SK-N-MC (cell line): Measurements from ENCODE around the gene MESP2.

Source experiments
- EZH2 ChIP-seq: fragments of 200-600 bp; sonication (generic); IDR thresholded peaks from one replicate; pipeline ENCODE4 v1.6.1; 2017; ENCODE audit warnings: antibody characterized with exemption
- POLR2AphosphoS5 ChIP-seq: IDR thresholded peaks from 2 replicates; pipeline ENCODE4 v1.6.1; 2012; ENCODE audit warnings: mild to moderate bottlenecking, low read depth, low read length, borderline replicate concordance

DNA sequence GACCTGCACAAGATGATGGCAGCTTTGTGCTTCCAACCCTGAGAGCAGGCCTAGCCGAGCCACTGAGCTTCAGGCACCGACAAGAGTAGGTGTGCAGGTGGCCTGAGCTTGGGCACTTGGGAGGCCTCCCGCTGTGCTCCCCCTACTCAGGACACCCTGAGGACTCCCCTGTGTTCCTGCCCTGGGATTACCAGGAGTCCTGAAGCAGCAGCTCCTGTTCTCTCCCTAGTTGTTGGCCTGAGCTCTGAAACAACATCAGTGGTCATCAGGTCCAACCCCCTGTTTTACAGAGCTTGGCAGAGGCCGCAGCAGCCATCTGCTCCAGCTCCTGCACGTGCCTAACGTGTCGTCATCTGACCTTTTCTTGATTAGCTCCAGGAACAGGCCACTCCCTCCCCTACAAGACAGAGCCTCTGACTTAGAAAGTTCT is 8.0 kb upstream of the MESP2 start:
- TF ChIP-seq POLR2AphosphoS5: no peak
- TF ChIP-seq EZH2: no peak
